Stimulated activated CD8-positive, alpha-beta memory T cell treated with anti-CD3 and anti-CD28 coated beads, Interleukin-4, amount 100 ng/mL, for 4 hours (primary cell): Measurements from ENCODE around the gene IGBP1.
"Not testable (repeated sequence)": the region's sequence is repeated elsewhere in the genome, so short reads cannot be mapped to it uniquely, and the experiment has no call there.

Experiments
- DNase-seq, 2 donors: peaks; one replicate each; pipeline ENCODE4 v3.0.0-alpha.2; 2020; ENCODE audit warnings: low read depth in 2 of 2, low spot score in 1 of 2

Gene IGBP1

DNA sequence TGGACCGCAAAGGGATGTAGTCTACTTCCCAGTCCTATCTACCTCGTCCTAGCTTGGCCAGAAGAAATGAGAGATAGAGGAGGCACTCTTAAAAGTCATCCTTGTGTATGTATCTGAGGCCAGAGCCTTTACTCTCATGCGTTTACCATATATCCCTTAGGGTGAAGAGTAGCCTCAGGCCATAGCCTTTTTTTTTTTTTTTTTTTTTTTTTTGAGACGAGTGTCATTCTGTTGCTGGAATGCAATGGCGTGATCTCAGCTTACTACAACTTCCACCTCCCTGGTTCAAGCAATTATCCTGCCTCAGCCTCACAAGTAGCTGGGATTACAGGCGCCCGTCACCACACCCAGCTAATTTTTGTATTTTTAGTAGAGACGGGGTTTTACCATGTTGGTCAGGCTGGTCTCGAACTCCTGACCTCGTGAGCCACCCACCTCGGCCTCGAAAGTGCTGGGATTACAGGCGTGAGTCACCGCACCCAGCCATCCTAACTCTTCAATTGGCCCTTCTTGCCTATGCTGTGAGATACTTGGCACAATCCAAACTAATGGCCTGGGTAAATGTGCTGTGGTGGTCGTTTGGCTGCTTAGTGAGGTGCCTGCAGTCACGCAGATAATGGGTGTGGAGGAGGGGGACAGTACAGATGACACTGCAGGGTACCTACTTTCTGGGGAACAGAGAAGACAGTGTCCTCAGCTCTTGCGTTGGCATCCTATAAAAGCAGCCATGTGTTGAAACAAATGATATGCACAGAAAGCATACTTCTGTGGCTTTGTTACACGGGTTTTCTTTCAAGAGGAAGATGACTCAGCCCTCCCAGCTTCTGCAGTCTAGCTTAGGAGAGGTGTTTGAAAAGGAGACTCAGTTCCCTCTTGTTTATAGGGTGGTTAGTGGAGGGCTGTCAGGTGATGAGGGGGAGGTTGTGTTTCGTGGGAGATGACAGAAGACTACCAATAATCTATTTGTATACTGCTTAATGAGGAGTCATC lies 33.6 kb downstream of the IGBP1 start:
- no peak for DNase-seq

DNA sequence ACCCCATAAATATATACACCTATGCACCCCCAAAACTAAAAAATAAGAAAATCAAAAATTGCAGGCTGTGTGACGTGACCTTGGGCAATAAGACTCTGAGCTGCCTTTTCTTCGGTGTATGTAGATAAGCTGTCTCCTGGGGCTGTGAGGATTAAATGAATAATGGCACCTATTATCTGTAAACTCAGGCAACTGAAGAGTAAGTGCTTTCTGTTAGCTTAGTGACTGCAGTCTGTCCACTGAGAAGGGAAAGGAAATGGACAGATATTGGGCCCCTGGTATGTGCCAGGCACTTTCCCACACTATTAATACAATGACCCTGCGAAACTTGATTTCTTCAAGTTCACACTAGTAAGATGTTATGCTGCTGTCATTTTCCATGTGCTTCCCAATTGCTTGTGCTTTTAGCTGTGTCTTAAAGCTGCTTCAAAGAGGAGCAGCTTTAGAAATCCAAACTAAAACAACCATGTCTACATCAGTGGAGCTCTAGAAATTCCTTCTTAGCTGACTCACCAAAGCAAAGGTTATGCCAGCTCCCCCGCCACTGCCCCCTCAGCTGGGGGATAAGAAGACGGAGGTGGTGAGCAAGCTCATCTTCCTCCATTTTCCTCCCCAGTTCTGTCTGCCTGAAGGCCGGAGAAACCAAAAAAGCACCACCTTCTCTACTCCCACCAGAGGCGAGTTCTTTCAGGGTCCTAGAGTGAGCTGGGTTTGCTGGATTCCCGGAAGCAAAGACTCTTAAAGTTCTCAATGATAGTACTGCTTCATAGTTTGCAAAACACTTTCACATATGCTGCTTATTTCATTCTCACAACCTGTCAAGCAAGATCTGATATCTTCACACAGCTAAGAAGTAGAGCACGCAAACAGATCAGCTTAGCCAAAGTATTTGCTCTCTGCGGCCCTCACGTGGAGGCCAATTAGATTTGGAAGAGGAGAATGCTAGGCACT lies 35.3 kb downstream of the IGBP1 start:
- DNase-seq: no peak

DNA sequence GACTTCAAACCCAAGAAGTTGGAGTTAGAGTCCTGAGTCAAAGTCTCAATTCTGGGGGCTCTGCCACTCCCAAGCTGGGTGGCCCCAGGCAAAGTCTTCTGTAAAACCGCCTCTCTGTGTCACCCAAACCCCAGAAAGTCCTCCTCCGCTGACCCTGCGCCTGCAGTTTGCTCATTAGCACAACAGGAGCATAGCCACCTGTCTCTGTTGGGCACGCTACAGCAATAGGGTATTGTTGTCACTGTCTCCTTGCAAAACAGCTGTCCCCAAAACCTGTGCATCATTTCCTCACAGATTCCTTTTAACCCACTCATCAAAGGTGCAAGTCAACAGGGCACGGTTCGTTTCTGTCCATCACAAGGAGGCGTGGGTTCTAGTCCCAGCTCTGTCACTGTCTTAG lies 36.0 kb downstream of the IGBP1 start:
- DNase-seq: no peak

GRCh38 chrX:70171624-70172023 lies 38.4 kb downstream of the IGBP1 start:
- no peak for DNase-seq

- no peak for DNase-seq
Observed at GRCh38 chrX:70172221-70172620, 39.0 kb downstream of the IGBP1 start.

DNA sequence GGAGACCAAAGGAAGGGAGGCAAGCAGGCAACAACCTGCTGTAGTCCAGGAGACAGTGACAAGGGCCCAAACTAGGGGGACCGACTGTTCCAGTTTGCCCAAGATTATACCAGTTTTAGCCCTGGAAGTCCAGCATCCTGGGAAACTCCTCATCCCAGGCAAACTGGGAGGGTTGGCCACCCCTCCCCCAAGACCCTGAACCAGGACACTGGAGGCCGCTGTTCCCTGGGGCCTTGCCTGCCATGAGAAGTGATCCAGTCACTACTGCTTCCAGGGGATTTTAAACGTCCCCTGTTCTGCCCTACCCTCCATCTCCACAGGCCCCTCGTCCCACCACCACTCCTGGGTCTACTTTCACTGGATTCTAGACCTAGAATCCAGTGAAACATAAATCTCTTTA lies 39.7 kb downstream of the IGBP1 start:
- DNase-seq: no peak

- no peak for DNase-seq
Observed at GRCh38 chrX:70174754-70175153, 41.5 kb downstream of the IGBP1 start.

GRCh38 chrX:70175338-70175737 lies 42.1 kb downstream of the IGBP1 start:
- no peak for DNase-seq

GRCh38 chrX:70176938-70177533 lies 43.8 kb downstream of the IGBP1 start, which contains the start of gene DGAT2L6:
TSS of gene DGAT2L6 (plus strand) at chrX:70177483. CDS start at chrX:70177583, 100 bp downstream.
- DNase-seq: no peak

DNA sequence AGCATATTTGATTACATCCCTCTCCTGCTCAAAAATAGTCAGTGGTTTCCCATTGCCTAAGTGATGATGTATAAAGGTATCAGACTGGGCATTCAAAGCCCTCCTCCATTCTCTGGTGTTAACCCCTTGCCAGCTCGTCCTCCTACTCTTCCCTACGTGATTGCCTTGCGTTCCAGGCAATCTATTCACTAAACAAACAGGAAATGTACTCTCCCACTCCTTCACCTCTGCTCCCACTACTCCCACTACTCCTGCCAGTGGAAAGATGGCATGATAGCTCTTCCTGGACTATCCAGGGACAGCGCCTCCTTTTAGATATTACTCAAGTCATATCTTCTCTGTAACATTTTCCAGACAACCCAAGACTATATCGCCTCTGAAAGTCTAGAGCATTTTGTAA lies 49.8 kb downstream of the IGBP1 start:
- DNase-seq: no peak

DNA sequence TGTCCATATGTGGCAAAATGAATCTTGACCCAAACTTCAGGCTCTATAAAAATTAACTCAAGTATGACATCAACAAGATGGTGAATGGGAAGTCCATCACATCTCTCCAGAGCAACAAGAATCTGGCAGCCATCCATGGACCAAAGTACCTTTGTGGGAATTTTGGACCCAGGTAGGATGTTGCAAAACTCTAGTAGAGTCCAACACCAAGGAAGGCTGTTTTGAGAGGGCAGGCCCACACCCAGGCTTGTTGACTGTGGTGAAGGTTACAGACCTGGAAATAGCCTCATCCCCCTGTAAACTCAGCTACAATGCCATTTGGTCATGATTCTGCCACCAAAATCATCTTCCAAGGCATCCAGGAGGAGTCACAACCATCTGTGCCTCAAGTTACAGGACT lies 57.0 kb downstream of the IGBP1 start:
- no peak for DNase-seq

DNA sequence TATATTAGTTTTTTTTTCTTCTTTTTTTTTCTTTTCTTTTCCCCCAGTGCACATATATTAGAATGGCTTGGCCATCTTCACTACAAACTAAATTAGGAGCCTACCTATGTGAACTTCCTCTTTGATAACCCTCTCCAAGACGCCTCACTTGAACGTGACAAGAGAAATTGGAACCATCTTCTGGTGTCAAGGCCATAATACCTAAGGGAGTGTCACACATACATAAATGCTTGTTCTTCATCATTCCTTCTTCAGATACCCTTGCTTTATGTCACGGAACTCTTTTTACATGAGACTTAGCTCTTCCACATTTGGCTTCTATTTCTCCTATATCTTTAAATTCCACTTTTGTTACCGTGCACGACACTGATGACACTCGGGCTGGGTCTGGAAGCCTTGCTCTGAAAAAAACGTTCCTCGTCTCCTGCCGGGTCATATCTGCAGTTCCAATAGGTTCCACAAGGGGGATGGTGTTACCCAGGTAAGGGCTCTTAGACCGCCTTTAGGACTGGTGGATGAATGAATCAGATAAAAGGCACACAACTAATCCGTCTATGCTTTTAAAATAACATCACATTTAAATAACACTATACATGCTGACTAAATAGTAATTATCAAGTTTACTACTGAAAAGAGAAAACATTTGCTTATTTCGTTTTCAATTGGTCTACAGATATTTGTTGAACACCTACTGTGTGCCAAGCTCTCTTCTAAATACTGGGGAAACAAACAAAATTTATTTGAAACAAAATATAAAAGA lies 63.9 kb downstream of the IGBP1 start:
- peak; percentile 20 for DNase-seq

GRCh38 chrX:70201732-70202131 lies 68.5 kb downstream of the IGBP1 start:
- DNase-seq: no peak

DNA sequence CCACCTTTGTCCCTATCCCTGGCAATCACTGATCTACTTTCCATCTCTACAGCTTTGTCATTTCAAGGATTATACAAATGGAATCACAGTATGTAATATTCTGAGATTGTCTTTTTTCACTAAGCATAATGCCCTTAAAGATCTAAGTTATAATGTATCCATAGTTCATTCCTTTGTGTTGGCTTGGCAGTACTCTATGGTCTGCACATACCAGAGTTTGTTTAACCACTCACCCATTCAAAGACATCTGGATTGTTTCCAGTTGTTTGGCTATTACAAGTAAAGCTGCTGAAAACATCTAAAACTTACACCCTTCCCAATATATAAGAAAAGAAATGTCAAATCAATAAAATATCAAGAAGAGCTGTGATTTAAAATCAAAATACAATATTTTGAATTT lies 75.2 kb downstream of the IGBP1 start:
- no peak for DNase-seq

- DNase-seq: not testable (repeated sequence)
Observed at GRCh38 chrX:70209570-70209969, 76.3 kb downstream of the IGBP1 start.
